ENCODE data around the gene SNX33. TPM values are rescaled to one million over a fixed set of nuclear protein-coding genes. Genes with fewer than 3 reads are reported as not detected.

The SNX33 gene
- total RNA-seq, 3 donors from 2014 or later (not counting 1 experiment from before 2014, with no cell fraction given) = 2.5 to 5.6 (median 5.1) TPM

DNA sequence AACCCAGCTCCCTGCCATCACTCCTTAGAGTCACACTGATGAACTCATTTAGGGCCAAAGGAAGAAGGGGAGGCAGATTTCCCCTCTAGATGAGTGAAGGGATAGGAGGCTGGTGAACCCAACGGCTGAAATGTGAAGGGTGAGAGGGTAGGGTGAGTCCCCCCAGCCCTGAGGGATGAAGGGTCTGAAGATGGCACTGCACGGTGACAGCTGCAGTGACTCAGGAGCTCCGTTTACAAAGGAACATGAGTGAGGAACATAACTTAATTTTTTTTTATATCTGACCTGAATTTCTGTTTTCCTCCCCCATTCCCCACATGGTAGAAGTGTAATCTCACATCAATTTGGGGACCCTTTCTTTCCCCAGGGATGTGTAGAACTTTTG is 14.0 kb downstream of the SNX33 start:
- DNase-seq (no peak), ATAC-seq (no peak)

DNA sequence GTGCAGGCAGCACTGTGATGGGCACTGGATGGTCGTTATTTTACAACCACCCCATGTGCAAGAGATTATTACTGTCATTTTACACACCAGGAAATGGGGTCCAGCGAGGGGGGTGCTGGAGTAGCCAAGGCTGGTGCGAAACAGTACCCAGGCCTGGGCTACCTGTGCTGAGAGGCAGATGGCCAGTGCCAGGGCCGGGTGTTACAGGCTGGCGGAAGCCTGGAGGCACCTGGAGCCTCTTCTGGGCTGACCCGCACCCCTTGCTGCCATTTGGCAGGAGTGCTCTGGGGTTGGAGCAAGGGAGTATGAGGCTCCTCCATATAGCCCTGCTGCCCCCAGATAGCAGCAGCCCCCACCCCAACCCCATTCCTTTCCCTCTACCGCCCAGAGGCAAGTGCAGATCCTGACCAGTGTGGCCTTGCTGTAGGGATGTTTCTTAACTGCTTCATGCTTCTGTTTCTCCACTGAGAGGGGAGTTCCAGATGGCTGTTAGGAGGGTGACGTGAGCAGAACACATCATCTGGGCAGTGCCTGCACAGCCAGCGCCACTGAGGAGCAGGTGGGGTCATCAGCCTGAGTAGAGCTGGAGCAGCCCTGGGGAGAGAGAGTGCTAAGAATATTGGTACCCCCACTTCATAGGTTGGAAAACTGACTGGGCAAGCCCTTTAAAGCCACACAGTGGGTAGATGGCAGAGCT is 15.3 kb downstream of the SNX33 start:
- peaks cover 0 to 5% of the 10 kb centered on the region in 2 donors for H3K4me1 Mint-ChIP-seq
- no peak overlapping the region for H3K4me3 Mint-ChIP-seq
- H3K27me3 Mint-ChIP-seq (ENCODE audit: low read depth in 2 of 2) = peaks cover 0 to 2% of the 10 kb centered on the region in 2 donors
- H3K36me3 Mint-ChIP-seq = no peaks in the 10 kb centered on the region
- DNase-seq = no peak
- TF ChIP-seq, protein P1, sequence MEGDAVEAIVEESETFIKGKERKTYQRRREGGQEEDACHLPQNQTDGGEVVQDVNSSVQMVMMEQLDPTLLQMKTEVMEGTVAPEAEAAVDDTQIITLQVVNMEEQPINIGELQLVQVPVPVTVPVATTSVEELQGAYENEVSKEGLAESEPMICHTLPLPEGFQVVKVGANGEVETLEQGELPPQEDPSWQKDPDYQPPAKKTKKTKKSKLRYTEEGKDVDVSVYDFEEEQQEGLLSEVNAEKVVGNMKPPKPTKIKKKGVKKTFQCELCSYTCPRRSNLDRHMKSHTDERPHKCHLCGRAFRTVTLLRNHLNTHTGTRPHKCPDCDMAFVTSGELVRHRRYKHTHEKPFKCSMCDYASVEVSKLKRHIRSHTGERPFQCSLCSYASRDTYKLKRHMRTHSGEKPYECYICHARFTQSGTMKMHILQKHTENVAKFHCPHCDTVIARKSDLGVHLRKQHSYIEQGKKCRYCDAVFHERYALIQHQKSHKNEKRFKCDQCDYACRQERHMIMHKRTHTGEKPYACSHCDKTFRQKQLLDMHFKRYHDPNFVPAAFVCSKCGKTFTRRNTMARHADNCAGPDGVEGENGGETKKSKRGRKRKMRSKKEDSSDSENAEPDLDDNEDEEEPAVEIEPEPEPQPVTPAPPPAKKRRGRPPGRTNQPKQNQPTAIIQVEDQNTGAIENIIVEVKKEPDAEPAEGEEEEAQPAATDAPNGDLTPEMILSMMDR (IDR thresholded peaks at IDR 0.05) = no peak
- Histone ChIP-seq H3K4me1 (ENCODE audit: control insufficient read depth, insufficient read depth, low read length) (no peaks in the 10 kb centered on the region), H3K27ac (ENCODE audit: low read length) (no peak overlapping the region), H3K27me3 (ENCODE audit: control insufficient read depth, insufficient read depth, low read length) (no peaks in the 10 kb centered on the region), H3K4me3 (ENCODE audit: low read length) (no peak overlapping the region), H3K36me3 (ENCODE audit: control insufficient read depth, insufficient read depth, low read length) (no peaks in the 10 kb centered on the region), H3K9me3 (ENCODE audit: control insufficient read depth, insufficient read depth, low read length) (no peaks in the 10 kb centered on the region)
- no peak for ATAC-seq
- intact Hi-C loops (cut with micrococcal nuclease) = no loop called here
- 94% methylated on average over 8 of the region's 9 CpGs for WGBS (ENCODE audit: insufficient coverage)
- no peaks in the 10 kb centered on the region for H3K9me3 Mint-ChIP-seq
- no peak overlapping the region for H3K27ac Mint-ChIP-seq

More for the DNA sequence above, 14.0 kb downstream of the SNX33 start:
- WGBS (ENCODE audit: insufficient coverage) = 65% methylated on average over 1 of the region's 3 CpGs
- Mint-ChIP-seq H3K36me3 (no peaks in the 10 kb centered on the region), H3K9me3 (no peaks in the 10 kb centered on the region), H3K27me3 (ENCODE audit: low read depth in 2 of 2) (peaks cover 0 to 2% of the 10 kb centered on the region in 2 donors), H3K27ac (no peak overlapping the region), H3K4me3 (no peak overlapping the region), H3K4me1 (peaks cover 0 to 5% of the 10 kb centered on the region in 2 donors)
- no peak overlapping the region for H3K4me3 ChIP-seq (ENCODE audit: low read length)
- H3K9me3 ChIP-seq (ENCODE audit: control insufficient read depth, insufficient read depth, low read length) = no peaks in the 10 kb centered on the region
- H3K27me3 ChIP-seq (ENCODE audit: control insufficient read depth, insufficient read depth, low read length) = no peaks in the 10 kb centered on the region
- no peaks in the 10 kb centered on the region for H3K4me1 ChIP-seq (ENCODE audit: control insufficient read depth, insufficient read depth, low read length)
- intact Hi-C loops (cut with micrococcal nuclease) = no loop called here
- H3K36me3 ChIP-seq (ENCODE audit: control insufficient read depth, insufficient read depth, low read length) = no peaks in the 10 kb centered on the region
- TF ChIP-seq, protein P1 (IDR thresholded peaks at IDR 0.05) = no peak
- no peak overlapping the region for H3K27ac ChIP-seq (ENCODE audit: low read length)

DNA sequence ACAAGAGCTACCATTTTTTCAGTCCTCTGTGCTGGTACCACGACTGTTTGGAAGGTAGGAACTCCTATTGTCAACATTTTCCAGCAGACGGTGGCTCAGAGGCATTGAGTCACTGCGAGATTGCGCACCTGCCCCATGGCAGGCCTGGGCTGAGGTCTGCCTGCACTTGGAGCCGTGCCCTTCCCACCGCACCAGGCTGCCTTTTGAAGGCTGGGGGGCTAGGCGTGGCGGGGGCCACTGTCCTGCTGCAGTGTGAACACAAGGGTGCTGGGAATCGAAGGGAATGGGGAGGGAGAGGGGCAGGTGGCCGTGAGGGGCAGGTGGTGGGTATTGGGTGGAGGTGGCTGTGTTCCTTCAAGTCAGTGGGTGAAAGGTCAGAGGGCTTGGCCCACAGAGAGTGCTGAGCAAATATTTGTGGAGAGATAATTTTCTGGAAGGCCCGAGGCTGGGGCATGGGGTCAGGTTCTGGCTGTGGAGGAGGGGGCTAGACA is 16.3 kb downstream of the SNX33 start:
- Mint-ChIP-seq H3K27ac (no peak overlapping the region), H3K4me3 (no peak overlapping the region), H3K36me3 (no peaks in the 10 kb centered on the region), H3K9me3 (no peaks in the 10 kb centered on the region), H3K27me3 (ENCODE audit: low read depth in 2 of 2) (peaks cover 0 to 2% of the 10 kb centered on the region in 2 donors), H3K4me1 (peaks cover 0 to 5% of the 10 kb centered on the region in 2 donors)
- WGBS (ENCODE audit: insufficient coverage) = 93% methylated on average over 11 of the region's 11 CpGs
- no peak for DNase-seq
- Histone ChIP-seq H3K27me3 (ENCODE audit: control insufficient read depth, insufficient read depth, low read length) (no peaks in the 10 kb centered on the region), H3K4me1 (ENCODE audit: control insufficient read depth, insufficient read depth, low read length) (no peaks in the 10 kb centered on the region), H3K9me3 (ENCODE audit: control insufficient read depth, insufficient read depth, low read length) (no peaks in the 10 kb centered on the region), H3K27ac (ENCODE audit: low read length) (no peak overlapping the region), H3K4me3 (ENCODE audit: low read length) (no peak overlapping the region), H3K36me3 (ENCODE audit: control insufficient read depth, insufficient read depth, low read length) (no peaks in the 10 kb centered on the region)
- TF ChIP-seq, protein P1 (IDR thresholded peaks at IDR 0.05) = no peak
- no peak for ATAC-seq
- intact Hi-C loops (cut with micrococcal nuclease) = no loop called here

Data from natural killer cell (primary cell).